ENCODE measurements around the gene VGLL1. TPM values are rescaled to one million over a fixed set of nuclear protein-coding genes. Genes with fewer than 3 reads are reported as not detected.

Gene VGLL1
- total and polyA plus RNA-seq, 10 donors = not detected

GRCh38 chrX:136540226-136540625 is 8.2 kb downstream of the VGLL1 start:
- Histone ChIP-seq H3K36me3 (no peaks in the 10 kb centered on the region), H3K4me1 (no peaks in the 10 kb centered on the region), H3K4me3 (no peak overlapping the region), H3K27ac (no peak overlapping the region), H3K9me3 (no peaks in the 10 kb centered on the region), H3K27me3 (replicated peaks in 1 of 7) (peaks cover 0 to 3% (median 0%) of the 10 kb centered on the region in 7 donors)
- intact Hi-C loops (cut with DNase I; ENCODE audit: low total_unique reads) = no loop called here
- 71 to 97% (median 87%) methylated on average over 5 of the region's 5 CpGs for WGBS, 5 donors
- no peak for DNase-seq
- TF ChIP-seq POLR2AphosphoS5 (IDR thresholded peaks at IDR 0.05) (no peak), CTCF (IDR thresholded peaks at IDR 0.05 in 8 of 11, conservative IDR thresholded peaks at IDR 0.05 in 3 of 11) (no peak), POLR2A (IDR thresholded peaks at IDR 0.05) (no peak)

- DNase-seq = no peak
These were observed 9.3 kb downstream of the VGLL1 start for GRCh38 chrX:136541294-136541693.

GRCh38 chrX:136542281-136542680 is 10.3 kb downstream of the VGLL1 start:
- H3K36me3 ChIP-seq = no peaks in the 10 kb centered on the region
- TF ChIP-seq POLR2AphosphoS5 (IDR thresholded peaks at IDR 0.05) (no peak), POLR2A (IDR thresholded peaks at IDR 0.05) (no peak), CTCF (IDR thresholded peaks at IDR 0.05 in 8 of 11, conservative IDR thresholded peaks at IDR 0.05 in 3 of 11) (no peak)
- intact Hi-C loops (cut with DNase I; ENCODE audit: low total_unique reads) = no loop called here
- no peaks in the 10 kb centered on the region for H3K9me3 ChIP-seq
- WGBS, 5 donors = 56 to 72% (median 66%) methylated on average over 7 of the region's 7 CpGs
- H3K4me3 ChIP-seq = no peak overlapping the region
- DNase-seq = no peak
- no peak overlapping the region for H3K27ac ChIP-seq
- H3K4me1 ChIP-seq = no peaks in the 10 kb centered on the region
- no peaks in the 10 kb centered on the region for H3K27me3 ChIP-seq (replicated peaks in 1 of 7)

More at GRCh38 chrX:136541294-136541693, 9.3 kb downstream of the VGLL1 start:
- Histone ChIP-seq H3K36me3 (no peaks in the 10 kb centered on the region), H3K4me1 (no peaks in the 10 kb centered on the region), H3K27ac (no peak overlapping the region), H3K27me3 (replicated peaks in 1 of 7) (no peaks in the 10 kb centered on the region), H3K9me3 (no peaks in the 10 kb centered on the region), H3K4me3 (no peak overlapping the region)
- 70 to 100% (median 90%) methylated on average over 1 to 3 of the region's 3 CpGs for WGBS, 5 donors
- TF ChIP-seq CTCF (IDR thresholded peaks at IDR 0.05 in 8 of 11, conservative IDR thresholded peaks at IDR 0.05 in 3 of 11) (no peak), POLR2A (IDR thresholded peaks at IDR 0.05) (no peak), POLR2AphosphoS5 (IDR thresholded peaks at IDR 0.05) (no peak)
- intact Hi-C loops (cut with DNase I; ENCODE audit: low total_unique reads) = no loop called here

- no peak for DNase-seq
- no peaks in the 10 kb centered on the region for H3K27me3 ChIP-seq (replicated peaks in 1 of 7)
- no peak for TF ChIP-seq CTCF (IDR thresholded peaks at IDR 0.05 in 8 of 11, conservative IDR thresholded peaks at IDR 0.05 in 3 of 11)
- TF ChIP-seq POLR2A (IDR thresholded peaks at IDR 0.05) = no peak
- no peak for TF ChIP-seq POLR2AphosphoS5 (IDR thresholded peaks at IDR 0.05)
- no peak overlapping the region for H3K4me3 ChIP-seq
- H3K36me3 ChIP-seq = no peaks in the 10 kb centered on the region
- intact Hi-C loops (cut with DNase I; ENCODE audit: low total_unique reads) = no loop called here
- H3K27ac ChIP-seq = peak overlapping the region in 1 of 8 donors; percentile 43
- no peaks in the 10 kb centered on the region for H3K4me1 ChIP-seq
- no peaks in the 10 kb centered on the region for H3K9me3 ChIP-seq
- WGBS, 5 donors = 71 to 89% (median 80%) methylated on average over 1 to 3 of the region's 3 CpGs
These were observed 14.4 kb downstream of the VGLL1 start for GRCh38 chrX:136546371-136546781.

Measured in spleen (tissue), 11 donors.